ENCODE measurements around the gene ZNF32.

GRCh38 chr10:43695321-43695720 lies 46.6 kb upstream of the ZNF32 start:
- TF ChIP-seq EZH2 (IDR thresholded peaks at IDR 0.05; ENCODE audit: borderline replicate concordance, low read length) (no peak), CTCF (IDR thresholded peaks at IDR 0.05; ENCODE audit: low read length) (no peak)
